Measurements from ENCODE around the gene BARD1.
"Not testable (repeated sequence)": the region's sequence is repeated elsewhere in the genome, so short reads cannot be mapped to it uniquely, and the experiment has no call there.

The BARD1 gene

GRCh38 chr2:214753455-214753854, 56.0 kb downstream of the BARD1 start:
- DNase-seq = no peak

GRCh38 chr2:214750529-214750928, 59.0 kb downstream of the BARD1 start:
- DNase-seq = no peak

GRCh38 chr2:214747992-214748391, 61.5 kb downstream of the BARD1 start:
- DNase-seq = no peak

GRCh38 chr2:214742119-214742518, 67.4 kb downstream of the BARD1 start:
- DNase-seq = no peak

- no peak for DNase-seq
Measured at GRCh38 chr2:214740867-214741395, 68.6 kb downstream of the BARD1 start.

- no peak for DNase-seq
Measured at GRCh38 chr2:214737188-214737587, 72.3 kb downstream of the BARD1 start.

GRCh38 chr2:214730800-214731407, 78.6 kb downstream of the BARD1 start:
- DNase-seq = no peak

GRCh38 chr2:214730248-214730647, 79.2 kb downstream of the BARD1 start:
- DNase-seq = no peak

- no peak for DNase-seq
Measured at GRCh38 chr2:214724741-214725140, 84.7 kb downstream of the BARD1 start.

- DNase-seq = not testable (repeated sequence)
Measured at GRCh38 chr2:214717837-214718236, 91.6 kb downstream of the BARD1 start.

GRCh38 chr2:214716811-214717560, 92.5 kb downstream of the BARD1 start:
- no peak for DNase-seq

GRCh38 chr2:214715025-214715424, 94.5 kb downstream of the BARD1 start:
- DNase-seq = no peak

- no peak for DNase-seq
Measured at GRCh38 chr2:214713080-214713830, 96.2 kb downstream of the BARD1 start.

- DNase-seq = no peak
Measured at GRCh38 chr2:214710729-214711128, 98.8 kb downstream of the BARD1 start.

GRCh38 chr2:214706986-214707385, 102.5 kb downstream of the BARD1 start:
- no peak for DNase-seq

GRCh38 chr2:214699236-214699635, 110.2 kb downstream of the BARD1 start:
- DNase-seq = no peak

- no peak for DNase-seq
Measured at GRCh38 chr2:214696681-214697080, 112.8 kb downstream of the BARD1 start.

- DNase-seq = no peak
Measured at GRCh38 chr2:214695789-214696188, 113.7 kb downstream of the BARD1 start.

GRCh38 chr2:214683557-214683956, 125.9 kb downstream of the BARD1 start:
- DNase-seq = not testable (repeated sequence)

- DNase-seq = no peak
Measured at GRCh38 chr2:214679736-214680135, 129.7 kb downstream of the BARD1 start.

- DNase-seq = no peak
Measured at GRCh38 chr2:214676421-214677089, 132.9 kb downstream of the BARD1 start.
